MM.1S (cell line): Measurements from ENCODE around the gene GPRIN2.

Experiments used
- DNase-seq: peaks from one replicate; pipeline ENCODE4 v3.0.0-alpha.2; 2015
- H2AFZ ChIP-seq: fragments of 300-600 bp; sonication (generic); 2 replicates; pipeline ENCODE4 v1.6.0; 2016; ENCODE audit warnings: antibody characterized with exemption, low read length
- H3F3A ChIP-seq: fragments of 300-600 bp; sonication (generic); 2 replicates; pipeline ENCODE4 v1.6.1; 2016; ENCODE audit warnings: mild to moderate bottlenecking, antibody characterized with exemption, low read length, moderate library complexity, mixed read lengths; ENCODE audit not compliant: insufficient read depth
- H3K27ac ChIP-seq: fragments of 300-600 bp; sonication (generic); 2 replicates; pipeline ENCODE4 v1.5.1; 2016; ENCODE audit warnings: mild to moderate bottlenecking, low read length
- H3K27me3 ChIP-seq: fragments of 300-600 bp; sonication (generic); replicated peaks from 2 replicates; pipeline ENCODE4 v1.6.0; 2016; ENCODE audit warnings: low read length; ENCODE audit not compliant: insufficient read depth
- H3K36me3 ChIP-seq: fragments of 300-600 bp; sonication (generic); replicated peaks from 2 replicates; pipeline ENCODE4 v1.6.1; 2016; ENCODE audit warnings: mild to moderate bottlenecking, low read length, mixed read lengths; ENCODE audit not compliant: insufficient read depth
- H3K4me1 ChIP-seq: fragments of 300-600 bp; sonication (generic); 2 replicates; pipeline ENCODE4 v1.6.1; 2016; ENCODE audit warnings: low read length, mixed read lengths
- H3K4me2 ChIP-seq: fragments of 300-600 bp; sonication (generic); 2 replicates; pipeline ENCODE4 v1.6.0; 2016; ENCODE audit warnings: low read depth, low read length
- H3K4me3 ChIP-seq: fragments of 300-600 bp; sonication (generic); 2 replicates; pipeline ENCODE4 v1.5.1; 2016; ENCODE audit warnings: low read length, mixed read lengths
- H3K79me2 ChIP-seq: fragments of 300-600 bp; sonication (generic); 2 replicates; pipeline ENCODE4 v1.6.1; 2016; ENCODE audit warnings: mixed run types, low read length, mixed read lengths
- H3K9ac ChIP-seq: fragments of 300-600 bp; sonication (generic); 2 replicates; pipeline ENCODE4 v1.6.1; 2016; ENCODE audit warnings: low read length, mixed read lengths
- H3K9me2 ChIP-seq: fragments of 300-600 bp; sonication (generic); replicated peaks from 2 replicates; pipeline ENCODE4 v1.6.1; 2016; ENCODE audit warnings: mild to moderate bottlenecking, low read length, mixed read lengths; ENCODE audit not compliant: insufficient read depth
- H3K9me3 ChIP-seq: fragments of 300-600 bp; sonication (generic); replicated peaks from 2 replicates; pipeline ENCODE4 v1.6.1; 2016; ENCODE audit warnings: mild to moderate bottlenecking, low read length, mixed read lengths; ENCODE audit not compliant: insufficient read depth
- H4K20me1 ChIP-seq: fragments of 300-600 bp; sonication (generic); 2 replicates; pipeline ENCODE4 v1.6.1; 2016; ENCODE audit warnings: mild to moderate bottlenecking, low read length, moderate library complexity, mixed read lengths; ENCODE audit not compliant: insufficient read depth
- CTCF ChIP-seq: fragments of 300-600 bp; sonication (generic); IDR thresholded peaks from 2 replicates; pipeline ENCODE4 v1.5.1; 2016; ENCODE audit warnings: antibody characterized with exemption, low read length, mixed read lengths
- EZH2 ChIP-seq: fragments of 300-600 bp; sonication (generic); optimal IDR thresholded peaks from 2 replicates; pipeline ENCODE3; 2017; ENCODE audit warnings: low read depth, mild to moderate bottlenecking, antibody characterized with exemption, low read length, mixed read lengths
- EZH2phosphoT487 ChIP-seq: fragments of 300-600 bp; sonication (generic); IDR thresholded peaks from 2 replicates; pipeline ENCODE4 v1.6.1; 2018; ENCODE audit warnings: antibody characterized with exemption, low read length

GPRIN2 gene

GRCh38 chr10:46543466-46544377, 12.7 kb downstream of the GPRIN2 start:
- no peaks in the 10 kb centered on the region for H3K36me3 ChIP-seq

GRCh38 chr10:46542567-46543465, 13.6 kb downstream of the GPRIN2 start:
- H3K9me2 ChIP-seq = no peaks in the 10 kb centered on the region
- H3K4me3 ChIP-seq = no peak overlapping the region
- H3K27me3 ChIP-seq = no peaks in the 10 kb centered on the region
- H3K27ac ChIP-seq = no peak overlapping the region
- no peaks in the 10 kb centered on the region for H3F3A ChIP-seq
- no peak overlapping the region for H2AFZ ChIP-seq
- no peaks in the 10 kb centered on the region for H3K36me3 ChIP-seq
- no peaks in the 10 kb centered on the region for H3K9me3 ChIP-seq
- H3K4me1 ChIP-seq = no peaks in the 10 kb centered on the region
- no peaks in the 10 kb centered on the region for H4K20me1 ChIP-seq
- TF ChIP-seq EZH2 (no peak), EZH2phosphoT487 (no peak), CTCF (no peak)
- no peak overlapping the region for H3K9ac ChIP-seq
- H3K79me2 ChIP-seq = no peaks in the 10 kb centered on the region
- DNase-seq = no peak
- no peak overlapping the region for H3K4me2 ChIP-seq

More at GRCh38 chr10:46543466-46544377, 12.7 kb downstream of the GPRIN2 start:
- no peaks in the 10 kb centered on the region for H3F3A ChIP-seq
- H3K4me3 ChIP-seq = no peak overlapping the region
- H3K4me1 ChIP-seq = no peaks in the 10 kb centered on the region
- H3K4me2 ChIP-seq = no peak overlapping the region
- H2AFZ ChIP-seq = no peak overlapping the region
- H3K79me2 ChIP-seq = no peaks in the 10 kb centered on the region
- H3K9me2 ChIP-seq = no peaks in the 10 kb centered on the region
- no peak overlapping the region for H3K9ac ChIP-seq
- H3K27ac ChIP-seq = no peak overlapping the region
- no peaks in the 10 kb centered on the region for H4K20me1 ChIP-seq
- DNase-seq = no peak
- peaks cover 6% of the 10 kb centered on the region; the same call in 1 of the 2 replicates for H3K27me3 ChIP-seq
- TF ChIP-seq CTCF = no peak
- TF ChIP-seq EZH2phosphoT487 = no peak
- TF ChIP-seq EZH2 = no peak
- H3K9me3 ChIP-seq = no peaks in the 10 kb centered on the region

GRCh38 chr10:46541735-46542566, 14.5 kb downstream of the GPRIN2 start:
- H3K9me2 ChIP-seq = no peaks in the 10 kb centered on the region
- no peak overlapping the region for H3K9ac ChIP-seq
- H4K20me1 ChIP-seq = no peaks in the 10 kb centered on the region
- H3K79me2 ChIP-seq = no peaks in the 10 kb centered on the region
- H3K9me3 ChIP-seq = no peaks in the 10 kb centered on the region
- H3K36me3 ChIP-seq = no peaks in the 10 kb centered on the region
- no peak overlapping the region for H2AFZ ChIP-seq
- no peak overlapping the region for H3K4me2 ChIP-seq
- TF ChIP-seq CTCF (no peak), EZH2 (no peak), EZH2phosphoT487 (no peak)
- no peaks in the 10 kb centered on the region for H3K27me3 ChIP-seq
- no peak for DNase-seq
- no peak overlapping the region for H3K4me3 ChIP-seq
- no peaks in the 10 kb centered on the region for H3K4me1 ChIP-seq
- no peak overlapping the region for H3K27ac ChIP-seq
- no peaks in the 10 kb centered on the region for H3F3A ChIP-seq
